ENCODE data around the gene ZFHX3.

The ZFHX3 gene

DNA sequence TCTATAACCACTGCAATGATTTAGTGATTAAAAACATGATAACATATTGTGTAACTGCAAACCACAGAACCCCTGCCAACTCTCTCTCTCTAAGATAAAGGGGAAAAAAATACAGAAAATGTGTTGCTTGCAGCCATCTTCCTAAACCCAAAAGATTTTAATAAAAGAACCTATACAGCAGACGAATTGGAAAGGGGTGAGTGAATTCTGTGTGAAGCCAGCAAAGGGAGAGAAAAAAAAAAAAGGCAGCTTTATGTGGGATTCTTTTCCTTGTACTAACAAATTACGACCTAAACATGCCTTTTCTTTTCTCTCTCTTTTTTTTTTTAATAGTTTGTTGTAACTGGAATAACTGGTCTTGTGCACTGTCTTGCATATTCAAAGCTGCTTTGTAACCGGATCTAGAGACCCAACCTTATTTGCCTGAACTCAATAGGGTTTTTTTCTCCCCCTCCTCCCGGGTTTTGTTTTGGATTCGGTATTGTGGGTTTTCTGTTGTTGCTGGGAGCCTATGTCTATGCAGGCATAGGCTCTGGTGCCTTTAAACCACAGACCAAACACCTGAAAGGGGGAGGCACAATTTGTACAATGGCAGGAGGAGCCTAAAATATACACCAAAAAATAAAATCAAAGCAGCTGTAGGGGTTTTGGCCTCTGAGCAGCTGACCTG lies 7.0 kb upstream of the ZFHX3 start:
- peak; percentile 74 for DNase-seq

DNA sequence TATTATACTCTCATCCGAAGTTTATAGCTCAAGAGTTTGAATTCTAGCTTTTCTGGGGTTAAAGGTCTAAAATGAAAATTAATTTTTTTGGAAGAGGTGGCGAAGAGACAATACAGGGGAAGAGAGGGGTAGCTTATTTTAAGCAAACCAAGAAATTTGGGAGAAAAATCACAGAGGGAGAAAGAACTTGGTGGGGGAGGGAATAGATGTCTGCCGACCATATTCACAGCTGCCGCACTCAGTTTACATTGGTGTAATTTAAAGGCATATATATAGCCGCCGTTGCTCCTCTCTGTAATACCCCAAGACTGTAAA lies 6.5 kb upstream of the ZFHX3 start:
- no peak for DNase-seq

DNA sequence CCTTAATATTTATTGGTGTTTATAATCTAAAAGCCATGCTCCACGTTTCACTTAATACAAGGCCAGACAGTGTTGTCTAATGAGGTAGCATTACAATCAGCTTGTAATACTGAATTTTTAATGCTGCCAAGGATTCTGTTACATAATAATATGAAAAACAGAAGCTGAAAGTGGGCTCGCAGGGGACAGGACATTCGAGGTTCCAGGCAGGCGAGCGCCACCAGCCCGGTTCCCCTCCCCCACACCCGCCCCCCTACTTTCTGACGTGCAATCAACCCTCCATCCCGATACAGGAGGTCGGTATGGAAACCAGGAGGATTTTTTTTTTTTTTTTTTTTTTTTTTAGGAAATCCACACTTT lies 6.2 kb upstream of the ZFHX3 start:
- DNase-seq, result peak; percentile 53

DNA sequence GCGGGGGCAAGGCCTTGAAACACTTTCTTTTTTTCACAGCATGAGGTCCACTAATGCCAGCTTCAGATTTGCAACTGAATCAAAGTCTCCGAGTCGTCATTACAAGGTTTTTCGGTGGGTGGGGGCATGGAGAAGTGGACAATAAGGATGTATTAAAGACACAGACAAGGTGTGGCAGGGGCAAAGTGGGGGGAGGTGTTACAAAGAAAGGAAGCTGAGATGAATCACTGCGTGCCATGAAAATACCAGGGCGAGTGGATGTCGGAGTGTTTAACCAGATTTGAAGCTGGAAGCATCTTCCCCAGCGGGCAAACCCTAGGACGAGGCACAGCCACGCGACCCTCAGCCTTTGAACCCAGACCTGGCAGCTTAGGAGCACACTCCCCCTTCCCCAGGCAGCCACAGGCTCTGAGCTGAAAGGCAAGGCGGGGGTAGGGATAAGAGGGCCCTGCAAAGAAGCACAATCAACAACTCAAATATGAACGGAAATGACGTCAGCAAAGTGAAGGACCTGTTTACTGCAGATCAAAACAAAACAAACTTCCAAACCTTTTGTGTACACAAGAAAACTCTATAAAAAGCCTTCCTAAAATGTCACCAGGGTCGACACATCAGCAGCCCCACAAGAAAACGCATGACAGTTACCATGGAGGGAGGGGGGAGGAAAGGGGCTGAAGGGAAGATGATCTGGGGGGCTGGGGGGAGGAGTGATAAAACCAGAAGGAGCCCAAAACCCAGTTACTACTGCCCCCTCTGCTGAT lies 5.6 kb upstream of the ZFHX3 start:
- peak; percentile 84 for DNase-seq

DNA sequence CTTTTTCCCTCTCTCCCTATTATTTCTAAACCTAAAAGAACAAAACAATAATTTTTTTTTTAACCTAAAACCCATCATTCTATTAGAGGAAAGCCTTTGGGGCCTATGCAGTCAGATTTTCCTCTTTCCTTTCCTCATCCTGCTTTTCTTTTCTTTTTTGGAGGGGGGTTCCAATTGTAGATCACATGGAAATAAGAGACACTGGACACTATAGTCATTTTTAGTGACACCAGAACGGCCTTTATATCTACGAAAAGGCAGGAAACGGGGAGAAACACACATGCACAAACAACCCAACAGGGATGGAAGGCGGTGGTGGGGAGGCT lies 5.1 kb upstream of the ZFHX3 start:
- DNase-seq, result no peak

DNA sequence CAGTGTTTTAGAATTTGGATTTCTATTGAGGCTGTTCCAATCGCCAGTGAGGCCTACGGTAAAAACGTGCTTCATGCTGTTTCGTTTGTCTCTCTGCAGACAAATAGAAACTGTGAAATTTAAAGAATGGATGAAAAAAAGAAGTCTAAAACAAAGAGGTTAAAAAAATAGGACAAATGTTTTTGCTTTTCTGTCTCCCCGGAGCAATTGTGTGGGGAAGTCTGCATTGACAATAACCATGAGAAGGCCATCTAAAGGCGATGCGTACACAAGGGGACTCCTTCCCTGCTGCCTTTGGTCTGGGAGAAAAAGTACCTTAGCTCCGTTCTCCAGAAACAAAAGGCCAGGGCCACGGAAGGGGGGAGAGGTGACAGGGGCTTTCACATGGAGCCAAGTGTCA lies 4.6 kb upstream of the ZFHX3 start:
- no peak for DNase-seq

DNA sequence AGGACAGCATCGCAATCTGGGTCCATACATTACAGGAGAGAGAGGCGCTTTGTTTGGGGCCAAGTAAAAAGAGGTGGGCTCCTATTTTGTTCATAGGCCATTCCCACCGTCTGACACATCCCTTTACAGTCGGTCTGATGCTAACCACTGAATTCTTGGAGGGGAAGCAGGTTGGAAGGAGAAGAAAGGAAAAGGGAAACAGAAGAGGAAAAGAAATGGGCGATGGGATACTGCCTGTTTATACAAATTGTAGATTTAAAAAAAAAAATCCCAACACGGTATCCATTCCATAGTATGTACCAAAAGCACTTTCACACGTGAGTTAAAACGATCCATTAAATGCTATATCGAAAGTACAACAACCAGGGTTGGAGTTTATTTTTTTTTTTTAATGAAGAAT lies 4.0 kb upstream of the ZFHX3 start:
- no peak for DNase-seq

DNA sequence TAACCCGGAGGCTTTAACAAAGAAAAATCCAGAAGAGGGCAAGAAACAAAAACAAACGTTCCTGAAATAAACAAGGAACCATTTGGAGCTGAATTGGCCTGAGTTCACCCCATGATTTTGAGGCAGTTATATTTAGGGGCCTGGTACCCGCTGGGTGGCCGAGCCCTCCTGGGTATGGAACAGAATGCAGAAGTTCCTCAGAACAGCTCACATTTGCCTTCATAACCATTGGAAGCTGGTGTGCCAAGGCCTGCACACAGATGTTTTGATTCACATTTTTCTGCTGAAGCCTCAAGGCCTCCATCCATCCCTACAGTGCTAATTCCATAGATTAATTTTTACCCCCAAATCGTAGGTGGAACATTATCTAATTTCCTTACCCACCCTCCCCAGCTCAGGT lies 3.3 kb upstream of the ZFHX3 start:
- DNase-seq, result no peak

DNA sequence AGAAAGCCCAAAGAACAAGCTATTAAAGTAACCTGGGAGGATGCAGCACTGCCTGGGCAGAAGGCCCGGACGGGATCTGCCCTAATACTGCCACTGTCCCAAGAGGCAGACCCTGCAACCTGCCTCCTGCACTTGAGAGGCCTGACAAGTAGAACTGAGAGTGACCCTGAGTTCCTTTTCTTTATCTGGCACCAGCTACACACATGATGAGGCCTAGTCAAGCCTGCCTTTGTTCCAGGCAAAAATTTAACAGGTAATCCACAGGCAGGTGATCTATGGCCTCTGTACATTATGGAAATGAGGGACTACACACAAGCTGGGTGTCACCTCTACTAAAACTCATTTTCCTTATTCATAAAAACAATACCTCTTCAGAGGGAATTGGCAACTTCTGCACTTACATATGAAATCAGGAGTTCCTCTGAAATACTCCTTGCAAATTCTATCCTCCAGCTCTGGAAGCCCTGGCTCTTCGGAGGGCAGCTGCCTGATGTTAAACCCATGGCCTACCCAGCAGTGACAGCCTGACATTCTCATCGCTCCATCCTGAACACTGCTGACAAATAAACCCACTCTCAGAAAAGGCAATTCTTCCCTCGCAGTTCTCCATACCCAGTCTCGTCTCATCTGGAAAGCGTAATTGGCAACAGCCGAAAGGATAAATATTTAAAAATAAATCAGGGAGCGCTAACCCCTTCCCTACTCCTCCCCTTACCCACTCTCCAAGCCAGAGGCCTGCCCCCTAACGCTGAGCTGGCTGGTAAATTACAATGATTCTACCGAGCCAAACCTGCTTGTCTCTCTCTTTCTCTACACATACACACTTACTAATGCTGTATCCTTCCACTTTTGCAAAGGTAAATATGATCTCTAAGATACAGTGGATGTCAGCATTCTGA lies 2.5 kb upstream of the ZFHX3 start:
- DNase-seq, result peak; percentile 56

DNA sequence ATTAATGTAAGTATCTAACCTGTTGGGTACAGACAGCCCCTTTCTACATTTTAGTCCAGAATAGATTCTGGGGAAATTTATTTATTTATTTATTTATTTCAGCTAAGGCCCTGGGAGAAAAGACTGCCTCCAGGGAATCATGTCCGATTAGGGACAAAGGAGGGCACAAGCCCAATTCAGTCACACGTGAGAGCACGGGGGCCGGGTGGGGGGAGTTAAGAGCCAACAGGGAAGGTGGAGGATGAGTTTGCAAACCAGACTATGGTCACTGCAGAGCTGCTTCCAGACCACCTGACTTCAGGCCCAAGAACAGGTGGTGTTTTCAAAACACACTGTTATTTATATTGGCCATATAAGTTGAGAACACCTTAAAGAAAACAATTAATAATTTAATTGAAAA lies 1.6 kb upstream of the ZFHX3 start:
- DNase-seq, result no peak

DNA sequence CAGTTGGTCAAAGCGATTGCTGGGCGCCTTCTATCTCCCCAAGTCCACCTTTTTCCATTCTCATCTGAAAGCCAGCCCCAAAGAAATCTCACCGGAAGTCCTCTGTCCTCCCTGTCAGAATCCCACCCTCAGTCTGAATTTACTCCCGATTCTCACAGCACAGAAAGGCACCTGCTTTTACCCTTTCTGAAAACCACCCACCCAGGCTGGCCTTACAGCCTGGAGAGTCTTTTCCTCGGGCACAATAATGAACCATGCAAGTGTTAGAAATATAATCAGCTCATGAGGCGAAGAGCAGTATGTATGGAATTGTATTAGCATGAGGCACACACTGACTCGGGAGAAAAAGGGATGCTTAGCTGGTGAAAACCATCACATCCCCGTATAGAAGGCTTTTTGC lies 1.2 kb upstream of the ZFHX3 start:
- DNase-seq, result peak; percentile 33

DNA sequence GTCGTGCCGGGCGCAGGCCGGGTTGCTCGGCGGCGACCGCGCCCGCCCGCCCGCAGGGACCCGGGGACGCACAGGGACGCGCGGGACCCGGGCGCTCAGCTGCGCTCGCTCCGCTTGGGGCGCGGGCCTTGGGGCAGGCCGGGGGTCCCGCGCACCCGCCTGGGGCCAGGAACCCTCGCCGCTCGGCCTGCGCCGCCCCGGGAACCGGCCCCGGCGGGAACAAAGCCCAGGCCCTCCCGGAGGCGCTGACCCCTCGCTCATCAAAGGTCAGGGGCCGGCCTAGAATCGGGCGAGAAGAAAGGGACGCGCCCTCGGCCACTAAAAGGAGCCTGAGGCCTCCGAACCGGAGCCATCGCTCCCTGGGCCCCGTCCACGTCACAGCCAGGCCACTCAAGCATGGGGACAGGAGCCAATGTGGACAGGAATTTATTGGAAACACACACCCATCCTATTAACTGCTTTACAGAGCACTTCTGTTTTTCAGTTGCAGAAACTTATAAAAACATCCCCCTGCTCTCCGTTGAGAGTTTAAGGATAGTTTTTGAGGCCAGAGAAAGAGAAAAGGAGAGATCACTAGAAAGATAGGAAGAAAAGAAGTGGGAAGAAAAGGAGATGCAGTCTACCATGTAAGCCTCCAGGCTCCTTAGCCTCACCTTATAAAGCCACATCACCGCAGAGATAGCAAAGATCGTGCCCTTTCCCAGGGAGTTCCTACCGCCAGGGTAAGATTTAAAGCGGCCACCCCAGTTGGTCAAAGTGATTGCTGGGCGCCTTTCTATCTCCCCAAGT lies 558 bp upstream of the ZFHX3 start:
- DNase-seq, result peak; percentile 26

DNA sequence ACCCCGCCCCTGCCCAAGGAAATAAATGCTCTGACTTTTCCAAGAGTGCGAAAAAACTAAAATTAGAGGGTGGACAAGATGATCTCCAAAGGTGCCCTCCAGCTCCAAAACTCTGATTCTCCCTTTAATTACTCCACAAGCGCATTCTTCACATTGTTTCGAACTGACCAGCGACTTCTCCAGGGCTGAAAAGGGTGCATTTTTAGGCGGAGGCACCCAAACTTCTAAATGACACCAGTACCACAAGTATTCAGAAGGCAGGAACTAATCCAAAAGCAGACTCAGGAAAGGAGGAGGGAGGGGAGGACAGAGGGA lies 750 bp downstream of the ZFHX3 start:
- no peak for DNase-seq

DNA sequence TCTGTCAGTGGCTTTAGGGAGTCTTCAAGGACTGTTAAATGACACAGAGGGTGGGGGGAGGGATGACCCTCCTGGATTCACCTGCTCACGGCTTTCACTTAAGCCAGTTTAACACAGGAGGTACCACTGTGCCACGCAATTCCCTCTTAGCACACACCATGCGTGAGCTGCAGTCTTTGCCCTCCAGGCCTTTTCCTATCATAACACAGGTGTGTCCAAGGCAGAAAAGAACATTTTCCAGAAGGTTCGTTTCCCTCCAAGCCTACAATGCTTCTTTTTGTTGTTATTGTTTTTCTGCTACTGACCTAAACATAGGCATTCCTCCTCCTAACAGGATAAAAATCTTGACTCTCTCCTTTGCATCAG lies 1.1 kb downstream of the ZFHX3 start:
- no peak for DNase-seq

DNA sequence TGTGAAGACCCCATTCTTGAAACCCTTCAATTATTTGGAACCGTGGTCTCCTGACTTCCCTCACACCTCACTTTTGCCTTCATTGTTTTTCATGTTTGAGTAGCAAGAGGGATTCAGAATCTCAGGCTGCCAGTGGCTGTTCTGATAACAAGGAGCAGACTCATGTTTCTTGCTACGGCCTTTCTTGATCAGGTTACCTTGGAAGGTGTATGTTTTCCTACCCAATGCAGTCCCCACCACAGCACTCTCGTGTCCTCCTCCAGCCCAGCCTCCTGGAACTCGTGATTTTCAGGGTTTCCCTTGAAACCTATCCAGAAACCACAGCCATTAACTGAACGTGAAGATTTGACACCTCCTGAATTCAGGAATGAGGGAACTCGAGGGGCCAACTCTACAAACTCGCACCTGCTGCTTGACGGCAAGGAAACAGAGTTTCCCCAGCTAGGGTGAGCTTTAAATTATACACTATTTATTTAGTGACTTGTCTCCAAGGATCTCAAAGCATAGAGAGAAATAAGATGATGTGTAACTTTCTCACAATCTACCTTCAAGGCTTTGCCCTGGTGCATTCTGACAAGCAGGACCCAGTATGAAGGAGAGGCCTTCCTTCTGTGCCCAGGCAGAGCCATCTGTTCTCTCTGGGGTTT lies 1.6 kb downstream of the ZFHX3 start:
- DNase-seq, result no peak

DNA sequence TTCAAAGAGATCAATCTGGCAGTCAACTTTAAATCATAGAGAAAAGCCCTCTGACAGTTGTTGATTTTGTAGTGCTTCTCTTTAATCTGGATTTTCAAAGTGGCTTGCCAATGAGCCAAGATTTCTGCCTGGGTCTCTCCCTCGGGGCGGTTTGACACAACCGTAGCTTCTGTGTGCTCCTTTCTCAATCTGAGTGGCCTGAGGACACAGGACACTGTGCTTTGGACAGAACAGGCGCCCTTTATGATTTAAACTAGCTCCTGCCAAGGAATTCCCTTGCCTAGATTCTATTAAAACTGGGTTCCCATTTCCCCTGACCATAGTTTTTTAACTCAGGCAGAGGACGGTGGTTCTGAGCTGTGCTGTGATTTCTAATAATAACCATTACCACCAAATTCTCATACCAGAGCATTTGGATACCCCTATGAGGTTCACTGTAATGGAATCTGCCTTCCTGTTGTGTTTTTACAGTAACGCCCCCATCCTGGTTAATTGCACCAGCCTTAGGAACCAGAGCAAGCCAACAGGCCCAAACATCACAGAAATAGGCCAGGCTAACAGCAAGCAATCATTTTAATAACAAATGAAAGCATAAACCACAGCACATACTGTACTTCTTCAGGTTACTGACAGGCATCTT lies 4.0 kb downstream of the ZFHX3 start:
- DNase-seq, result no peak

DNA sequence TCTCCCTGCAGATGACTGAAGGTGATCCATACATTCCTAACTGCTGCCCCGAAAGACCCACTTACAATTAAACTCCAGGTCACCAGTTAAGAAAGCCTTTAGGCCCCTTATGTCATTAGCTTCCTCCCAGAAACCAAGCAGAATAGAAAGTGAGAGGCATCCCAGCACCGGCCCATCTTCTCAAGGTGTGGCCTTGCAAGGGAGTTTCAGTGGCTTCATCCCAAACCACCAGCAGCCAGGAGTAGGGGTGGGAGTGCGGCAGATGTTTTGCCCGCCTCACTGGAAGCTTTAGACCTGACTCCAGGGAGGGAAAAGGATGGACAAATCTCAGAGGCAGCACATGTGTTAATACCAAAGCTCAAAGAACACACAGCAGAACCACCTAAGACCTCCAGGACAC lies 5.1 kb downstream of the ZFHX3 start:
- no peak for DNase-seq

DNA sequence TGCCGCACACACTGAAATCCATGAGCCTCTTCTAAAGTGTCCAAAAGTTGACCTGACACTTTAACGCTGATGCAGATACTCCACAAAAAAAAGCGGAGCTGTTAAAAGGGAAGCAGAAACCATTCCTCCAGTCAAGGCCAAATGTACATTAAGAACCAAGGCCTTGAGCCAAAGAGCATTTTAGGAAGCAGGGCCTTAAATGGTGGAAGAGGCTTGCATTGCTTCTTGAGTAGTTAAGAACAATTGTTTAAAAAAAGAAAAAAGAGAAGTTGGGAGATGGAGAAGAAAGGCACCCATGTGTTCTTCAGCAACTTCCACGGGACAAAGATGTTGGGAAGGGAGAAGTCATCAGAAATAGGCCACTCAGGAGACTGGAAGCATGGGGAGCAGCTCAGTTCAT lies 6.3 kb downstream of the ZFHX3 start:
- no peak for DNase-seq

DNA sequence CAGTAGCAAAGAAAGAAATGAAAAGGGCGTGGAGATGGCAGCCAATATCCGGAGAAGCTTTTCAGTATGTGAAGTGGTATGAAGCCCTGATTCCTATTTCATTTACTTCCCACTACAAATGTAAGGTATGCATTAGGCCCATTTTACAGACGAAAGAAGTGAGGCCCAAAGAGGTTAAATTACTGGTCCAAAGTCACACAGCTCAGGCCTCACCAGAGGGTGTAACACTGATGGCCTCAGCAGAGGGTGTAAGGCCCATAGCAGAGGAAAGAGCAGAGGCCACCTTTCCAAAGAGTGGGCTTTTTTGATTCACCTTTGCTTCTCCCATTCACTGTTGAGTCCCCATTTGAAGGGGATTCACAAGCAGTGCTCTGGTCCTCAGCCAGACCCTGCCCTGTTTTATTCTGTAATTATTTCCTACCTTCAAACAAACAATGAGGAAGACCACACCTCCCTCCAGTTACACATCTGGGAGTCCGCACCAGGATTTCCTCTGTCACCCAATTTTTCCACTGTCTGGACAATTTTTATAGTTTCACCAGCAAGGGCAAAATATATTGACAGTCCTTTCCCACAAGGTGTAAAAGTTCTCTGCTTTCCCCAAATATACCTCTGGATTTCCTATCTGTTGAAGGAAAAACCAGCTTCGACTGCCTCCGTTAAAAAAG lies 7.1 kb downstream of the ZFHX3 start:
- DNase-seq, result no peak

DNA sequence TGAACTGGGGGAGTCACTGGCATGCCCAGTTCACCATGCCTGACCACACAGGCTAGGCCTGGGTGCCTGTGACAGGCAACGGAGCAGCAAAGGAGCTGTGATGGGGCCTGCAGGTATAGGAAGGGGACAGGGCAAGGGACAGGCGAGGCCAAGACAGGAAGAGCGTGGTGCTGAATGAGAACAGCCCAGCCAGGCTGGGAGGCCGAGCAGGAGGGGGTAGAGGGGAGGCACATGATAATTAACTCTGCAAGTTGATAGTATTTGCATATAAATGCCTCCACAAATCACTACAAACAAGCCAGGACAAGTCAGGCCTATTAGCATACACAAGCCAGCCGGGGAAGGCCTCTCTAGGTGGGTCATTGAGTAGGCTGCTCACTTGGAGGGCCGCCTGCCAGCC lies 7.8 kb downstream of the ZFHX3 start:
- DNase-seq, result no peak

DNA sequence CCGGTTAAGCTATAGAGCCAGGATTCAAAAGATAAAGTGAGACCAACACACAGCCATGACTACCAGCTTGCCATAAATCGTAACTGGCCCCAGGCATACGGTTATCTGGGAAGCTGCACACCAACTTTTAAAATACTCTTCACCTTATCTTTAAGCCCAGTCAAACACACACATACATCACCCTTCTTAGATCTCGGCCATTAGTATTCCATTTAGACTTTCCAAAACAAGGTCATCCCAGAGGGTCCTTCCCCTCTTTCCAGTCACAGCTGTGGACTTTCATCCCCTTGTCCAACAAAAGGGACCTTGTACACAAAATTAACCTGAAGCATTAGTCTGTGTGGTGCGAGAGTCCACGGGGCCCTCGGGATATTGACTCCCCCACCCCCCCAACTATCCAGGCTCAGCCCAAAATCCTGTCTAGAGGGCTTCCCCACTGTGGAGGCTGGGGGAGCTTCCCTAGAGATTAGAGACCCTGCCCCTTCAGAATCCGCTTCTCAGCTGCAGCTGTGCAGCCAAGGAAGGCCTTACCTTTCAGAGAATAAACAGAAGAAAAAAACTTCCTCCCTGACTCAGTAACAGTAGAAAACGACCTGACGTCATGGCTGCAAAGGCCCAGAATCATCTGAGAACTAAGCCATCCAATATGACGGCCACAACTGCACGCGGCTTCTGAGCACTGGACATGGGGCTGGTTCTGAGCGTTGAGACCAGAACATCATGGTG lies 9.9 kb downstream of the ZFHX3 start:
- no peak for DNase-seq

Measured in SHP77 treated with DMSO at 0.1 percent for 48 hours (cell line).